Spleen (tissue), 11 donors: ENCODE data around the gene NCAPH2. TPM values are rescaled to one million over a fixed set of nuclear protein-coding genes. Genes with fewer than 3 reads are reported as not detected.
A peak's percentile ranks its signal among the peaks of the same experiment; 100 is the strongest.

Experiments
- DNase-seq: peaks from one replicate; pipeline ENCODE4 v3.0.0-alpha.2; 2020
- H3K27ac ChIP-seq, 8 donors: fragments of 200-600 bp; sonication (generic) in 7 of 8; 1 replicate in 4 of 8; 2 replicates in 4 of 8; pipeline versions ENCODE4 v1.5.0 to v1.8.0; 2016 to 2021; ENCODE audit warnings: inconsistent platforms in 4 of 8, mild to moderate bottlenecking in 4 of 8, moderate library complexity in 1 of 8
- H3K27me3 ChIP-seq, 7 donors: fragments of 200-600 bp; sonication (generic) in 6 of 7; replicated peaks in 1 of 7; 1 replicate in 4 of 7; 2 replicates in 3 of 7; pipeline versions ENCODE4 v1.5.0 to v1.8.0; 2016 to 2021; ENCODE audit warnings: inconsistent platforms in 3 of 7, mild to moderate bottlenecking in 1 of 7
- H3K36me3 ChIP-seq, 6 donors: fragments of 200-600 bp; sonication (generic) in 5 of 6; 1 replicate in 4 of 6; 2 replicates in 2 of 6; pipeline versions ENCODE4 v1.5.0 to v1.8.0; 2016 to 2021; ENCODE audit warnings: inconsistent platforms in 2 of 6
- H3K4me1 ChIP-seq, 6 donors: fragments of 200-600 bp; sonication (generic) in 5 of 6; 1 replicate in 3 of 6; 2 replicates in 3 of 6; pipeline versions ENCODE4 v1.5.0 to v1.8.0; 2016 to 2021; ENCODE audit warnings: inconsistent platforms in 3 of 6
- H3K4me3 ChIP-seq, 8 donors: fragments of 200-600 bp; sonication (generic) in 7 of 8; 1 replicate in 4 of 8; 2 replicates in 4 of 8; pipeline versions ENCODE4 v1.5.0 to v1.8.0; 2016 to 2021; ENCODE audit warnings: inconsistent platforms in 4 of 8, mild to moderate bottlenecking in 4 of 8, moderate library complexity in 2 of 8
- H3K9me3 ChIP-seq, 8 donors: fragments of 200-600 bp; sonication (generic) in 7 of 8; 1 replicate in 4 of 8; 2 replicates in 4 of 8; pipeline versions ENCODE4 v1.5.0 to v1.8.0; 2016 to 2021; ENCODE audit warnings: inconsistent platforms in 4 of 8
- POLR2A ChIP-seq, 3 donors: fragments of 450-650 bp; IDR thresholded peaks; one replicate each; pipeline ENCODE4 v1.5.1; 2017; ENCODE audit warnings: antibody characterized with exemption in 3 of 3, mild to moderate bottlenecking in 1 of 3
- POLR2AphosphoS5 ChIP-seq, 3 donors: sonication (generic); formaldehyde crosslinking; IDR thresholded peaks; one replicate each; pipeline ENCODE4 v1.5.1; 2017; ENCODE audit warnings: antibody characterized with exemption in 3 of 3
- WGBS, 5 donors: extraction: QIAGEN DNeasy Blood & Tissue Kit in 3 of 5; methylation state at CpG; one replicate each; pipeline versions ENCODE4 v1.1.5 to v1.1.7; 2013 to 2018; 5-methylcytosine and 5-hydroxymethylcytosine counted together
- intact Hi-C: fragments of 100-400 bp; cut with DNase I; formaldehyde crosslinking; loops from one replicate; pipeline ENCODE4 v1.15.0; 2023; ENCODE audit warnings: low total_unique reads
- polyA plus RNA-seq, 3 donors: library from polyadenylated mRNA; stranded (reverse); fragments of 200-250 nt; gene quantifications; one replicate each; pipeline ENCODE4 v1.2.1, GENCODE V29; 2013
- total RNA-seq, 7 donors: library from RNA; depleted of rRNA in 3 of 7; stranded (reverse); fragments of >200 nt in 3 of 7; fragmentation: NEBNext Ultra II Directional in 4 of 7; extraction: Animal tissue kit (Norgen Biotek cat#: 25700) in 4 of 7; gene quantifications; one replicate each; pipeline versions ENCODE4 v1.1.0 to v1.2.1, GENCODE V29; 2016 to 2021
- TF ChIP-seq, protein P1 (sequence below), 11 experiments: fragments of 200-600 bp in 7 of 11; fragments of 450-650 bp in 4 of 11; sonication (generic) in 4 of 11; IDR thresholded peaks in 8 of 11; conservative IDR thresholded peaks in 3 of 11; 1 replicate in 7 of 11; 2 replicates in 4 of 11; pipeline versions ENCODE4 v1.4.0 to v1.8.0; 2016 to 2021; ENCODE audit warnings: antibody characterized with exemption in 11 of 11, inconsistent platforms in 4 of 11, mild to moderate bottlenecking in 1 of 11
- donor health status: healthy with polysubstance abuse.
- donor health status: DM: no; HTN: no; CAD: no; lungs with moderate emphysema.
- donor health status: DM: no; HTN: no; CAD: no.
- donor health status: Bipolar disorder and iron deficiency.
- donor health status: healthy.
- donor health status: DM: no; HTN: no; CAD: no.
- donor health status: DM: yes; HTN: yes; CAD: no.

Gene NCAPH2
- total and polyA plus RNA-seq, 10 donors, result 31.4 to 48.0 (median 37.1) TPM

- Histone ChIP-seq H3K27me3 (peaks cover 0 to 34% (median 14%) of the 10 kb centered on the region in 7 donors), H3K36me3 (no peaks in the 10 kb centered on the region), H3K4me1 (peaks cover 20 to 93% (median 57%) of the 10 kb centered on the region in 6 donors)
Observed at GRCh38 chr22:50546326-50547262, 38.6 kb downstream of the NCAPH2 start.

DNA sequence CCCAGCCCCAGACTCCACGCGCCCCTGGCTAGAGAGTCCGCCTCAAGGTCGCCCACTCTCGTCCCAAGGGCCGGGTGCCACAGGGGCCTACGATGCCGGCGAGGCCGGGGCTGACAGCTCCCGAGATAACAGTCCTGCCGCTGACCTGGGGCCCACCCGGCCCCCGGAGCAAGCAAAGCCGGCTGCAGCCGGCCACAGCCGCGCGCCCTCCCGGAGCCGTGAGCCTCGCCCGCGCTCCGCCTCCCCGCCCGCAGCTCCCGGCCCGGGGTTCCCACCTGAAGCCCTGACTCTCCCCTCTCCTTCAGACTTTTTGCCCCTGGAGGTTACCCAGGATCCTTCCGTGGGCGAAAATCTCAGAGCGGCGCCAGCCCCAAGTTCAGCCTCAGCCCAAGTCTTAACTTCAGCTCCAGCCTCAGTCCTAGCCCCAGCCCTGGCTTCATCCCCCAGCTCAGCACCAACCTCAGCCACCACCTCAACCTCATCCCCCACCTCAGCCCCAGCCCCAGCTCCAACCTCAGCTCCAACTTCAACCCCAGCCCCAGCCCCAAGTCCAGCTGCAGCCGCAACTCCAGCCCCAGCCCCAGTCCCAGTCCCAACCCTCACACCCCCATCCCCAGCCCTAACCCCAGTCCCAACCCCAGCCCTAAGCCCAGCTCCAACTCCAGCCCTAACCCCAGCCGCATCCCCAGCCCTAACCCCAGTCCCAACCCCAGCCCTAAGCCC, 39.4 kb downstream of the NCAPH2 start:
- intact Hi-C loops, result no loop called here
- TF ChIP-seq POLR2AphosphoS5 (IDR thresholded peaks at IDR 0.05) (no peak), POLR2A (IDR thresholded peaks at IDR 0.05) (no peak)
- TF ChIP-seq, protein P1, sequence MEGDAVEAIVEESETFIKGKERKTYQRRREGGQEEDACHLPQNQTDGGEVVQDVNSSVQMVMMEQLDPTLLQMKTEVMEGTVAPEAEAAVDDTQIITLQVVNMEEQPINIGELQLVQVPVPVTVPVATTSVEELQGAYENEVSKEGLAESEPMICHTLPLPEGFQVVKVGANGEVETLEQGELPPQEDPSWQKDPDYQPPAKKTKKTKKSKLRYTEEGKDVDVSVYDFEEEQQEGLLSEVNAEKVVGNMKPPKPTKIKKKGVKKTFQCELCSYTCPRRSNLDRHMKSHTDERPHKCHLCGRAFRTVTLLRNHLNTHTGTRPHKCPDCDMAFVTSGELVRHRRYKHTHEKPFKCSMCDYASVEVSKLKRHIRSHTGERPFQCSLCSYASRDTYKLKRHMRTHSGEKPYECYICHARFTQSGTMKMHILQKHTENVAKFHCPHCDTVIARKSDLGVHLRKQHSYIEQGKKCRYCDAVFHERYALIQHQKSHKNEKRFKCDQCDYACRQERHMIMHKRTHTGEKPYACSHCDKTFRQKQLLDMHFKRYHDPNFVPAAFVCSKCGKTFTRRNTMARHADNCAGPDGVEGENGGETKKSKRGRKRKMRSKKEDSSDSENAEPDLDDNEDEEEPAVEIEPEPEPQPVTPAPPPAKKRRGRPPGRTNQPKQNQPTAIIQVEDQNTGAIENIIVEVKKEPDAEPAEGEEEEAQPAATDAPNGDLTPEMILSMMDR (IDR thresholded peaks at IDR 0.05 in 8 of 11, conservative IDR thresholded peaks at IDR 0.05 in 3 of 11), result no peak
- H3K27me3 ChIP-seq, result peaks cover 0 to 34% (median 14%) of the 10 kb centered on the region in 7 donors
- H3K9me3 ChIP-seq, result no peaks in the 10 kb centered on the region
- 42 to 81% (median 62%) methylated on average over 25 to 35 of the region's 35 CpGs for WGBS, 5 donors
- H3K4me1 ChIP-seq, result peaks cover 20 to 84% (median 57%) of the 10 kb centered on the region in 6 donors
- H3K36me3 ChIP-seq, result no peaks in the 10 kb centered on the region
- no peak overlapping the region for H3K4me3 ChIP-seq
- peak; percentile 78 for DNase-seq
- H3K27ac ChIP-seq, result peak overlapping the region in 2 of 8 donors; percentile 83 to 87

More at GRCh38 chr22:50546326-50547262, 38.6 kb downstream of the NCAPH2 start:
- peak; percentile 84 for DNase-seq
- TF ChIP-seq POLR2AphosphoS5 (IDR thresholded peaks at IDR 0.05) (no peak), POLR2A (IDR thresholded peaks at IDR 0.05) (no peak)
- TF ChIP-seq, protein P1 (IDR thresholded peaks at IDR 0.05 in 8 of 11, conservative IDR thresholded peaks at IDR 0.05 in 3 of 11), result no peak
- 70 to 87% (median 82%) methylated on average over 42 to 78 of the region's 78 CpGs for WGBS, 5 donors
- intact Hi-C loops, result no loop called here
- peak overlapping the region in 2 of 8 donors; percentile 99 for H3K27ac ChIP-seq
- H3K9me3 ChIP-seq, result no peaks in the 10 kb centered on the region
- H3K4me3 ChIP-seq, result no peak overlapping the region

GRCh38 chr22:50548040-50548920, 40.3 kb downstream of the NCAPH2 start:
- Histone ChIP-seq H3K4me3 (peak overlapping the region; percentile 26 to 70 (median 46)), H3K4me1 (peaks cover 20 to 76% (median 54%) of the 10 kb centered on the region in 6 donors)

More at GRCh38 chr22:50548040-50548920, 40.3 kb downstream of the NCAPH2 start:
- intact Hi-C loops, result no loop called here
- Histone ChIP-seq H3K9me3 (no peaks in the 10 kb centered on the region), H3K27ac (peak overlapping the region; percentile 37 to 87 (median 77)), H3K36me3 (no peaks in the 10 kb centered on the region), H3K27me3 (peaks cover 0 to 34% (median 14%) of the 10 kb centered on the region in 7 donors)
- 6 to 17% (median 8%) methylated on average over 6 to 56 of the region's 56 CpGs for WGBS, 5 donors
- TF ChIP-seq, protein P1 (IDR thresholded peaks at IDR 0.05 in 8 of 11, conservative IDR thresholded peaks at IDR 0.05 in 3 of 11), result peak in 5 of 11 experiments; percentile 7 to 46 (median 29)
- TF ChIP-seq POLR2AphosphoS5 (IDR thresholded peaks at IDR 0.05), result peak; percentile 65 to 83 (median 72)
- peak in 1 of 3 donors; percentile 32 for TF ChIP-seq POLR2A (IDR thresholded peaks at IDR 0.05)
- peak; percentile 92 for DNase-seq
